GM19438 (cell line): Measurements from ENCODE around the gene TBL1X.
"Not testable (repeated sequence)": the region's sequence is repeated elsewhere in the genome, so short reads cannot be mapped to it uniquely, and the experiment has no call there.

Experiments
- ATAC-seq: cut with Tn5 transposase; IDR thresholded peaks from one replicate; pipeline ENCODE4 v1.9.1; 2021; ENCODE audit warnings: low read depth; ENCODE audit not compliant: unreplicated experiment

Gene TBL1X

GRCh38 chrX:9530848-9531274, 66.0 kb downstream of the TBL1X start:
- no peak for ATAC-seq

GRCh38 chrX:9532349-9532748, 67.5 kb downstream of the TBL1X start:
- ATAC-seq, result no peak

GRCh38 chrX:9533611-9534010, 68.8 kb downstream of the TBL1X start:
- no peak for ATAC-seq

GRCh38 chrX:9534686-9535085, 69.8 kb downstream of the TBL1X start:
- no peak for ATAC-seq

GRCh38 chrX:9535101-9535500, 70.2 kb downstream of the TBL1X start:
- no peak for ATAC-seq

- not testable (repeated sequence) for ATAC-seq
Observed at GRCh38 chrX:9536156-9536555, 71.3 kb downstream of the TBL1X start.

DNA sequence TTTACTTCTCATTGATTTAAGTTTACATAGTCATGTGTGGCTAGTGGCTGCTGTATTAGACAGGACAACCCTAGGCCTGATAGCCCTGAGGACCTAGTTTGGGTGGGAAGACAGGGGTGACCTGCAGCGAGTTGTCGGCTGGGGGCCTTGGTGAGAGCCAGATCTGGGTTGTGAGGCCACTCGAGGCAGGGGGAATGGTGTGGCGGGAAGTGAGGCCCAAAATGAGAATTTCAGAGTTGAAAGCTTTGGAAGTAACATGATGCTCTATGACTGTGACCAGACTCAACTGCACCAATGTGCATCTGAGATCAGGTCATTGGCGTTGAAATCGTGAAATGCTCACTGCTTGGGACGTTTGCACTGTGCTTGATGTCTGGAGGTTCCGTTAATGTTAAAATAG, 72.9 kb downstream of the TBL1X start:
- no peak for ATAC-seq

DNA sequence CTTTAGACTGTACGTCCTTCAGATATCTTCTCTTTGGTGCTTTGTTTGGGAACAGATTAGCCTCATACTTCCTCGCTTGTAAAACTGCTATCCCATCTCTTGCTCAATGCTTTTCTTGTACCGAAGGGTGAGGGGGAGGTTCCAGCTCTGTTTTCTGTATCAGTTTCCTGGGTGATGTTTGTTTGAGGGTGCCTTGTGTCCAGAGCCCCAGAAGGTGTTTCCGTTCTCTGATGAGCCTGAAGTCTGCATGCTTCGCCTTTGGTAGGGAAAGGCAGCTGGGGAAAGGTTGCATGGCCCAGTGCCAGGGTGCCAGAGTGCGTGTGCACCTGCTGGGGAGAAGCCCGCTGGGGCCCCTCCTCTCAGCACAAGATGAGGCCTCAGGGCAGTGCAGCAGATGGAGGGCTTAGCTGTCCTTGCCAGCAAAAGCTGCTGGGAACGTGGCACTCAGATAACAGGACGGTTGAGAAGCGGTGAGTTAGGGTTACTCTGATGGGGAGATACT, 73.7 kb downstream of the TBL1X start:
- no peak for ATAC-seq

GRCh38 chrX:9539605-9540387, 74.9 kb downstream of the TBL1X start:
- no peak for ATAC-seq

DNA sequence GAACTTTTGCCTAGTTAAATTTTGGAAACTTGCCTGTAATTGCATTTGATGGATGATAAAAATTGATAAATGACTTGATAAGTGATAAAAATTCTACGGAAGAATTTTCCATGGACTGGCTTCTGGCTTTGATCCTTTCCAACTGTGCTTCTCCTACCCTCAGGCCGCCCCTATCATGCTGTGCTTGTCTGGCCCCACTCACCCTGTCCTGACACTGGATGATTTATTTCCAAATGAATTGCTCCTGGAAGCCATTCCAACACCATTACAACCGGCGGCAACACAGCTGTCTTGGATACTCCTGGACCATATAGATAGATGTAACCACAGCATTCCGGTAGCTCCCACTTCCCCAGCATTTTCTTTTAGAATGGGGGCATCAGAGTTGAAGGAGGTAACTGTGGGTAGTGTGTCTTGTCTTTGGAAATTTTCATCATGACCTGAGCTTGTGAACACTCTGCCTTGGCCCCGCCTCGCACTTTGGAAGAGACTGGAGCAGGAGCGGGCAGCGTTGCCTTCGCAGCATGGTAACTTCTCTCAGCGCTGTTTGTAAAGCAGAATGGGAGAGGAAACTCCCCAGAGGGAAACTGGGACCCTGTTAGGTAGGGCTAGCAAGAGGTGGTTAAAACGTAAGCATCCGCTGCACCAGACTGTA, 77.4 kb downstream of the TBL1X start:
- ATAC-seq, result no peak

DNA sequence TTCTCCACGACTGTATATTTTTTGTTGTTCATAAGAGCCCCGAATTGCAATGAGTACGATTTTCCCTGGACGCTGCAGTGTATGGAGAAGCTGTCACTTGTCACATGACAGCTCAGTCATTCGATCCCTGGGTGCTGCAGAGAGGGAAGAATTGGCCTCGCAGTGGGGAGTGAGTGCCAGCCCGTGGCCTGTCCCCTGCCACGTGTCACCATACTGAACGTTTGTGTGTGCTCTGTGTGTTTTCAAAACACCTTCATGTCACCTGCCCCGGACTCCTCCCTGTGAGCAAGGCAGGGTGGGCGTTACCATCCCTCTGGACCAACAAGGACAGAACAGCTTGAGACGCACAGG, 77.9 kb downstream of the TBL1X start:
- ATAC-seq, result no peak

DNA sequence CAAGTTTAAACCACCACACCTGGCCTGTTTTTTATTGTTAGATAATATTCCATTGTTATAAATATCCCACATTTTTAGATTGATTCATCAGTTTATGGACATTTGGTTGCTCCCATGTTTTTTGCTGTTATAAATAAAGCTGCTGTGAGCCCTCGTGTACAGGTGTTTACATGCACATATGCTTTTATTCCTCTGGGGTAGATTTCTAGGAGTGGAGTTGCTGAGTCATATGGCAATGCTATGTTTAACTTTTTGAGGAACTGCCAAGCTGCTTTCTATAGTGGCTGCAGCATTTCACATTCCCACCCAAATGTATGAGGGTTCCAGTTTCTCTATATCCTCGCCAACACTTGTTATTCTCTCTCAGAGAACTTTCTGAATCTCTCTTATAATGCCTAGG, 90.5 kb downstream of the TBL1X start:
- no peak for ATAC-seq

DNA sequence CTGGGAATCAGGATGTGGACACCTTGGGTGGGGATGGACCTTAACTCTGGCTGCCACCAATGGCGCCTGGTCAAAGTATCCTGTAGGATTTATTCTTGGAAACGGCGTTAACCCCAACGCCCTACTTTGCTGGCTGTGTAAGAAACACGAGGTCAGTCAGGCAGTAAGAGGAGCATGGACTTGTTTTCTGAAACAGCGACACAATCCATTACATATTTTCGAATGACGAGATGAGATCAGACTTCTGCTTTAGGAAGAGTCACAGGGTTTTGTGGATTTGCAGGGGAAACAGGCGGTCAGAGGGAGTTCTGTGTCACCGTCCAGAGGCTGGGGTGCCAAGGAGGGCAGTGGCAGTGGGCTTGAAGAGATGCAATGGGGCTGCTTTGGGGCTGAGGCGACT, 92.2 kb downstream of the TBL1X start:
- no peak for ATAC-seq

- no peak for ATAC-seq
Observed at GRCh38 chrX:9557521-9557920, 92.7 kb downstream of the TBL1X start.

DNA sequence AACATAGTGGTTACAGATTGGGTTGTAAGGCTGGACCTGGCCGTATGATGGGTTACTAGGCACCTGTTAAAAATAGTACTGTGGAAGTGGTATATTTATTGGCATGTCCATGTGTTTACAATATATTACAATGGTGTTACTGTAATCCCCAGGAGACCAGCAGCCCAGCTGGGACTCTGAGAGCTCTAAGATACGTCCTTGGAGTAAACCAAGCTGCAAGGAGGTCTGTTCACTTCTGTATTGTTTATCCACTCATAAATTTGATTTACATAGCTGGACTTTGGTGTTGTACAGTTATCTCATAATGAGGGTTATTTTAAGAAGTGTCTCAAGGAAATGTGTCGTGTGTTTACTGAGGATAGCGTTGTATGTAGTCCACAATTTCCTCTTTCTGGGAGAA, 93.8 kb downstream of the TBL1X start:
- no peak for ATAC-seq

DNA sequence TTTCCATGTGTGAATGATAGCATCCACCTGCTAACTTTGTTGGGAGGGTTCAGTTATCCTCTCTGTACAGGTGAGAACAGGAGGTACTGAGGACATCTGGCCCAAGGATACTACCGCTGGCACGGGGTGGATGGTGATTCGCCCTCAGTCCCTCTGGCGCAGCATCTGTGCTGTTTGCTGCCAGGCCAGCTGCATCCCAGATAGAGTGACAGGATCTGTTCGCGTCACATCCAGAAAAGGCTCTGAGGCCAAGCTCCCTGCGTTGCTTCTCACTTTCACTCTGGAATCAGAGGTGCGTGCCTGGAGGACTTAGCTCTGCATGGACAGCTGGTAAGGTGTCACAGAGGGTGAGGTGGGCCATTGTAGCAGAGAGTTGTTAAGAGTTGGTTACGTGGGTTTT, 95.4 kb downstream of the TBL1X start:
- no peak for ATAC-seq

GRCh38 chrX:9561199-9561598, 96.3 kb downstream of the TBL1X start:
- no peak for ATAC-seq

GRCh38 chrX:9562851-9563250, 98.0 kb downstream of the TBL1X start:
- no peak for ATAC-seq

DNA sequence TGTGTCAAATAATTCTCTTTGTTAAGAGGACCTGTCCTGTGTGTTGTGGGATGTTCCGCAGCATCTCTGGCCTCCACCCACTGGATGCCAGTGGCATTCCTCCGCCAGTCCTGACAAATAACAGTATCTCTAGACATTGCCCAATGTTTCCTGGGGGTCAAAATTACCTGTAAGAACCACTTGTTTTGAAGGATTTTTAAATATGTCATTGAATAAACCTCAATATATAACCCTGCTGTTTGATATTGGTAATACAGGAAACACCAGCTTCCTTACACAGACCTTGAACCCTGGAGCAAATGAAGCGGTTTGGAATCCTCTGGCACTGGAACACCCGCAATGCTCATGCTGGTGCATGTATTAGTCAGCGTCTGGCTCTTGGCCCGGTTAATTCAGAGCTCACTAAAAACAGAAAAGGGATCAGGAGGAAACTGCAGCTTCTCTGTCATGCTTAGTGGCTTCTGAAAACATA, 101.3 kb downstream of the TBL1X start:
- ATAC-seq, result no peak

DNA sequence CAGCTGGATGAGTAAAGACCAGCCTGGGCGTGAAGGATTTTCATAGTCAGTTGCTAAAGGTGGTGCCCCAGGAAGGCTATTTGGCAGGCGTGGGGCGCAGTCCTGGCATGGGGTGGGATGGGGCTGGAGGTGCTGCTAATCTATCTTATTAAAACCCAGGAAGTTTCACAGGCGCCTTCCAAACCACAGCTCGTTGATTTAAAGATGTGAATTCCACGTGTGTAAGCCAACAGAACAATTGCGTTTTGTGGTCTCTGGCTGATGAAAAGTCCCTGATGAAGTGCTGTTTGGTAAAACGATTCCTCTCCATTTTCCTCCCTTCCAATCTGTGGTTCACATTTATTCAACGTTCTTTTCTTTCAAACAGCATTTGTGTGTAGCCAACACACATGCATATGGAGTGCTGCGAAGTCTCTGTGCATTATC, 105.0 kb downstream of the TBL1X start:
- ATAC-seq, result no peak

- no peak for ATAC-seq
Observed at GRCh38 chrX:9573282-9574106, 108.6 kb downstream of the TBL1X start.
